ENCODE data around the gene BCL11B.

Gene BCL11B

GRCh38 chr14:99141236-99141635, 130.8 kb downstream of the BCL11B start:
- H3K36me3 ChIP-seq (ENCODE audit: control insufficient read depth, insufficient read depth, low read length) = no peaks in the 10 kb centered on the region
- H3K9ac ChIP-seq (ENCODE audit: low read length) = no peak overlapping the region

GRCh38 chr14:99138999-99139865, 132.8 kb downstream of the BCL11B start:
- no peak overlapping the region for H3K9ac ChIP-seq (ENCODE audit: low read length)
- no peaks in the 10 kb centered on the region for H3K36me3 ChIP-seq (ENCODE audit: control insufficient read depth, insufficient read depth, low read length)
- H3K9me3 ChIP-seq (ENCODE audit: control insufficient read depth, low read length) = no peaks in the 10 kb centered on the region
- no peak overlapping the region for H3K4me3 ChIP-seq (ENCODE audit: low read length)
- no peaks in the 10 kb centered on the region for H3K4me1 ChIP-seq (ENCODE audit: control insufficient read depth, insufficient read depth, low read length)
- no peaks in the 10 kb centered on the region for H3K27me3 ChIP-seq (ENCODE audit: control insufficient read depth, insufficient read depth, low read length)

More at GRCh38 chr14:99141236-99141635, 130.8 kb downstream of the BCL11B start:
- Histone ChIP-seq H3K9me3 (ENCODE audit: control insufficient read depth, low read length) (no peaks in the 10 kb centered on the region), H3K27me3 (ENCODE audit: control insufficient read depth, insufficient read depth, low read length) (no peaks in the 10 kb centered on the region), H3K4me3 (ENCODE audit: low read length) (no peak overlapping the region), H3K4me1 (ENCODE audit: control insufficient read depth, insufficient read depth, low read length) (no peaks in the 10 kb centered on the region)

GRCh38 chr14:99137913-99138571, 134.0 kb downstream of the BCL11B start:
- H3K9me3 ChIP-seq (ENCODE audit: control insufficient read depth, low read length) = no peaks in the 10 kb centered on the region
- no peaks in the 10 kb centered on the region for H3K36me3 ChIP-seq (ENCODE audit: control insufficient read depth, insufficient read depth, low read length)
- H3K9ac ChIP-seq (ENCODE audit: low read length) = no peak overlapping the region
- H3K4me3 ChIP-seq (ENCODE audit: low read length) = no peak overlapping the region
- no peaks in the 10 kb centered on the region for H3K27me3 ChIP-seq (ENCODE audit: control insufficient read depth, insufficient read depth, low read length)
- no peaks in the 10 kb centered on the region for H3K4me1 ChIP-seq (ENCODE audit: control insufficient read depth, insufficient read depth, low read length)

GRCh38 chr14:99137001-99137700, 134.8 kb downstream of the BCL11B start:
- Histone ChIP-seq H3K36me3 (ENCODE audit: control insufficient read depth, insufficient read depth, low read length) (no peaks in the 10 kb centered on the region), H3K4me3 (ENCODE audit: low read length) (no peak overlapping the region), H3K4me1 (ENCODE audit: control insufficient read depth, insufficient read depth, low read length) (no peaks in the 10 kb centered on the region), H3K9ac (ENCODE audit: low read length) (no peak overlapping the region), H3K9me3 (ENCODE audit: control insufficient read depth, low read length) (no peaks in the 10 kb centered on the region), H3K27me3 (ENCODE audit: control insufficient read depth, insufficient read depth, low read length) (no peaks in the 10 kb centered on the region)

GRCh38 chr14:99136401-99136800, 135.6 kb downstream of the BCL11B start:
- Histone ChIP-seq H3K27me3 (ENCODE audit: control insufficient read depth, insufficient read depth, low read length) (no peaks in the 10 kb centered on the region), H3K4me1 (ENCODE audit: control insufficient read depth, insufficient read depth, low read length) (no peaks in the 10 kb centered on the region), H3K9me3 (ENCODE audit: control insufficient read depth, low read length) (no peaks in the 10 kb centered on the region), H3K9ac (ENCODE audit: low read length) (no peak overlapping the region), H3K4me3 (ENCODE audit: low read length) (no peak overlapping the region), H3K36me3 (ENCODE audit: control insufficient read depth, insufficient read depth, low read length) (no peaks in the 10 kb centered on the region)

GRCh38 chr14:99136047-99136400, 136.0 kb downstream of the BCL11B start:
- Histone ChIP-seq H3K36me3 (ENCODE audit: control insufficient read depth, insufficient read depth, low read length) (no peaks in the 10 kb centered on the region), H3K9me3 (ENCODE audit: control insufficient read depth, low read length) (no peaks in the 10 kb centered on the region), H3K4me3 (ENCODE audit: low read length) (no peak overlapping the region), H3K27me3 (ENCODE audit: control insufficient read depth, insufficient read depth, low read length) (no peaks in the 10 kb centered on the region), H3K9ac (ENCODE audit: low read length) (no peak overlapping the region), H3K4me1 (ENCODE audit: control insufficient read depth, insufficient read depth, low read length) (no peaks in the 10 kb centered on the region)

GRCh38 chr14:99134516-99135046, 137.4 kb downstream of the BCL11B start:
- Histone ChIP-seq H3K4me3 (ENCODE audit: low read length) (no peak overlapping the region), H3K27me3 (ENCODE audit: control insufficient read depth, insufficient read depth, low read length) (no peaks in the 10 kb centered on the region), H3K9me3 (ENCODE audit: control insufficient read depth, low read length) (no peaks in the 10 kb centered on the region), H3K9ac (ENCODE audit: low read length) (no peak overlapping the region), H3K36me3 (ENCODE audit: control insufficient read depth, insufficient read depth, low read length) (no peaks in the 10 kb centered on the region), H3K4me1 (ENCODE audit: control insufficient read depth, insufficient read depth, low read length) (no peaks in the 10 kb centered on the region)

- Histone ChIP-seq H3K9ac (ENCODE audit: low read length) (no peak overlapping the region), H3K4me1 (ENCODE audit: control insufficient read depth, insufficient read depth, low read length) (no peaks in the 10 kb centered on the region), H3K27me3 (ENCODE audit: control insufficient read depth, insufficient read depth, low read length) (no peaks in the 10 kb centered on the region), H3K9me3 (ENCODE audit: control insufficient read depth, low read length) (no peaks in the 10 kb centered on the region), H3K4me3 (ENCODE audit: low read length) (no peak overlapping the region), H3K36me3 (ENCODE audit: control insufficient read depth, insufficient read depth, low read length) (no peaks in the 10 kb centered on the region)
Measured at GRCh38 chr14:99133636-99134515, 138.1 kb downstream of the BCL11B start.

GRCh38 chr14:99132821-99133635, 139.0 kb downstream of the BCL11B start:
- no peak overlapping the region for H3K9ac ChIP-seq (ENCODE audit: low read length)
- H3K9me3 ChIP-seq (ENCODE audit: control insufficient read depth, low read length) = no peaks in the 10 kb centered on the region
- no peaks in the 10 kb centered on the region for H3K36me3 ChIP-seq (ENCODE audit: control insufficient read depth, insufficient read depth, low read length)
- no peak overlapping the region for H3K4me3 ChIP-seq (ENCODE audit: low read length)
- H3K27me3 ChIP-seq (ENCODE audit: control insufficient read depth, insufficient read depth, low read length) = no peaks in the 10 kb centered on the region
- peaks cover under 1% of the 10 kb centered on the region for H3K4me1 ChIP-seq (ENCODE audit: control insufficient read depth, insufficient read depth, low read length)

- H3K4me1 ChIP-seq (ENCODE audit: control insufficient read depth, insufficient read depth, low read length) = peaks cover 4% of the 10 kb centered on the region
- no peaks in the 10 kb centered on the region for H3K36me3 ChIP-seq (ENCODE audit: control insufficient read depth, insufficient read depth, low read length)
- H3K9ac ChIP-seq (ENCODE audit: low read length) = no peak overlapping the region
- H3K27me3 ChIP-seq (ENCODE audit: control insufficient read depth, insufficient read depth, low read length) = no peaks in the 10 kb centered on the region
- no peak overlapping the region for H3K4me3 ChIP-seq (ENCODE audit: low read length)
- H3K9me3 ChIP-seq (ENCODE audit: control insufficient read depth, low read length) = no peaks in the 10 kb centered on the region
Measured at GRCh38 chr14:99131632-99132271, 140.2 kb downstream of the BCL11B start.

Measured in mucosa of stomach (tissue), 1 donor.